HEK293T (cell line): Measurements from ENCODE around the gene HOXD1.

Experiments
- ELF4 ChIP-seq: fragments of 450-650 bp; IDR thresholded peaks from 2 replicates; pipeline ENCODE4 v1.6.1; 2017; ENCODE audit warnings: antibody characterized with exemption
- HDGF ChIP-seq: fragments of 450-650 bp; IDR thresholded peaks from 2 replicates; pipeline ENCODE4 v1.6.1; 2017; ENCODE audit warnings: antibody characterized with exemption, borderline replicate concordance
- SP1 ChIP-seq: fragments of 450-650 bp; IDR thresholded peaks from 2 replicates; pipeline ENCODE4 v1.6.1; 2017

- TF ChIP-seq ELF4 (no peak), SP1 (no peak), HDGF (no peak)
Observed at GRCh38 chr2:176158855-176159662, 29.4 kb upstream of the HOXD1 start.
